COLO668 (cell line): ENCODE results near the gene SUCO.
A peak's percentile ranks its signal among the peaks of the same experiment; 100 is the strongest.
"Not testable (repeated sequence)": the region's sequence is repeated elsewhere in the genome, so short reads cannot be mapped to it uniquely, and the experiment has no call there.

ENCODE experiments used
- DNase-seq: peaks from one replicate; lab custom pipeline; 2025; ENCODE audit not compliant: unreplicated experiment; lab: John Stamatoyannopoulos, UW

The SUCO gene, protein sequence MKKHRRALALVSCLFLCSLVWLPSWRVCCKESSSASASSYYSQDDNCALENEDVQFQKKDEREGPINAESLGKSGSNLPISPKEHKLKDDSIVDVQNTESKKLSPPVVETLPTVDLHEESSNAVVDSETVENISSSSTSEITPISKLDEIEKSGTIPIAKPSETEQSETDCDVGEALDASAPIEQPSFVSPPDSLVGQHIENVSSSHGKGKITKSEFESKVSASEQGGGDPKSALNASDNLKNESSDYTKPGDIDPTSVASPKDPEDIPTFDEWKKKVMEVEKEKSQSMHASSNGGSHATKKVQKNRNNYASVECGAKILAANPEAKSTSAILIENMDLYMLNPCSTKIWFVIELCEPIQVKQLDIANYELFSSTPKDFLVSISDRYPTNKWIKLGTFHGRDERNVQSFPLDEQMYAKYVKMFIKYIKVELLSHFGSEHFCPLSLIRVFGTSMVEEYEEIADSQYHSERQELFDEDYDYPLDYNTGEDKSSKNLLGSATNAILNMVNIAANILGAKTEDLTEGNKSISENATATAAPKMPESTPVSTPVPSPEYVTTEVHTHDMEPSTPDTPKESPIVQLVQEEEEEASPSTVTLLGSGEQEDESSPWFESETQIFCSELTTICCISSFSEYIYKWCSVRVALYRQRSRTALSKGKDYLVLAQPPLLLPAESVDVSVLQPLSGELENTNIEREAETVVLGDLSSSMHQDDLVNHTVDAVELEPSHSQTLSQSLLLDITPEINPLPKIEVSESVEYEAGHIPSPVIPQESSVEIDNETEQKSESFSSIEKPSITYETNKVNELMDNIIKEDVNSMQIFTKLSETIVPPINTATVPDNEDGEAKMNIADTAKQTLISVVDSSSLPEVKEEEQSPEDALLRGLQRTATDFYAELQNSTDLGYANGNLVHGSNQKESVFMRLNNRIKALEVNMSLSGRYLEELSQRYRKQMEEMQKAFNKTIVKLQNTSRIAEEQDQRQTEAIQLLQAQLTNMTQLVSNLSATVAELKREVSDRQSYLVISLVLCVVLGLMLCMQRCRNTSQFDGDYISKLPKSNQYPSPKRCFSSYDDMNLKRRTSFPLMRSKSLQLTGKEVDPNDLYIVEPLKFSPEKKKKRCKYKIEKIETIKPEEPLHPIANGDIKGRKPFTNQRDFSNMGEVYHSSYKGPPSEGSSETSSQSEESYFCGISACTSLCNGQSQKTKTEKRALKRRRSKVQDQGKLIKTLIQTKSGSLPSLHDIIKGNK (N-terminal part only)

DNA sequence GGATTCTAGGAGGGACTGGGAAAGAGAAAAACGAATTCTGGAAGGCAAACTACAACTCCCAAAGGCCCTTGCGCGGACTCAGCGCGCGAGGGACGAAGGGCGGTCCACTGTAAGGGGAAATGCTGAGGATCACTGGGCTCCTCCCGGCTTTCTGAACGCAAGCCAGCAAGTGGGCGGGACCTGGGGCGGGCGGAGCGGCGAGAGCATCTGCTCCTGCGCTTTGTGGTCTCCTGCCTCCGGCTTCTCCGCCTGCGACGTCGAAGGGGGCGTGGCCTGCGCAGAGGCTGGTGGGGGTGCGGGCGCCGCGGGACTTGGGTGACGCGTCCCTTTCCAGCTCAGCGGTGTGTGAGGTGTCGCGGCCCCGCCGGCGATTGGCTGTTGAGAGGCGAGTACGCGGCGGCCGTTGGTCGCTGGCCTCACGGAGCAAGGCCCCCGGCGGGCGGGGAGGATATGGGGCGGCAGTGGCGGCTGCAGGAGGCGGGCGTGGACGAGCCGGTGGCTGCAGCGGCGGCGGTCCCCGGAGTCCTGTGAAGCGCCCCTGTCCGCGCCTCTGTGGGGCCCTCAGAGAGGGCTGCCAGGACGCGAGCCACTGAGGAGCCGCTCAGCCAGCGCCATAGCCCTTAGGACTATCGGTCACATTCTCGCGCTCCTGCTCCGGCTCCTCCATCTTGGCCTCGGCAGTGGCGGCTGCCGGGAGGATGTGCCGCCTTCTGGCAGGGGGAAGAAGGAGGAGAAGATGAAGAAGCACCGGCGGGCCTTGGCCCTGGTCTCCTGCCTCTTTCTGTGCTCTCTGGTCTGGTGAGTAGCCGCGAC is at the start of gene SUCO:
SUCO (plus strand) TSS at position 451 of the 813 bp plus-strand sequence; CDS start at position 737, 286 bp downstream.
- DNase-seq: peak; percentile 100

DNA sequence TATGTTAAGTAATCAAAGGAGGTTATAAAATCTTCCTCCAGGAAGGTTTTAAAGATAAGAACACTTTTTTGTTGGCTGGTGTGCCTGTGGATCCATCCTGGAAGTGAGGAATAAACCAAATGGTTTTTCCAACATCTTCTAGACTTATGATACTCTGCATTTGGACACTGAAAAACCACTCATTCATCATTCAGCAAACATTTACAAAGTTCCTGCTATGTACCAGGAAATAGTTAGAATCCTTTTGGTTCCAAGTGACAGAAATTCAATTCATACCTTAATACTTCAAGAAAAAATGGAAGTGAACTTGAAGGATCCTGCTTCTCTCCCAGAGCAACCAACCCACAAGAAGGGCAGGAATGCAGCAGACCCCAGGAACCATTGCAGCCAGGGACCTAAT is 49.5 kb upstream of the SUCO start:
- DNase-seq: no peak

DNA sequence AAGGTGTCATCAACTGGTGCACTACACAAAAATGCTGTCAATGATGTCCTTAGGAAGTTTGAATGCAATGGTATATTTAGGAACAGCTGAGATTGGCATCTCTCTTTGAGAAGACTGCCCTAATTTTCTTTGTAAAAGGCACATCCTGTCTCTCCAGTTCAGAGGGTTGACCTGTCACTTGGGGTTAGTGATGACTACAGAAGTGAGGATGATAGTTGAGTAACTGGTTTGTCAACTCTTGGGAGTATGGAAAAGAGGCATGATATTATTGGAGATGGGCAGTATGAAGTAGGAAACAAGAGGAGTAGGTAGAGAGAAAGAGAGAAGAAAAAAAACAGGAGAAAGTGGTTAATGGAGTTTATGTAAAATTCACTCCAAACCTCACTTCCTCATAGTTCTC is 48.7 kb upstream of the SUCO start:
- no peak for DNase-seq

DNA sequence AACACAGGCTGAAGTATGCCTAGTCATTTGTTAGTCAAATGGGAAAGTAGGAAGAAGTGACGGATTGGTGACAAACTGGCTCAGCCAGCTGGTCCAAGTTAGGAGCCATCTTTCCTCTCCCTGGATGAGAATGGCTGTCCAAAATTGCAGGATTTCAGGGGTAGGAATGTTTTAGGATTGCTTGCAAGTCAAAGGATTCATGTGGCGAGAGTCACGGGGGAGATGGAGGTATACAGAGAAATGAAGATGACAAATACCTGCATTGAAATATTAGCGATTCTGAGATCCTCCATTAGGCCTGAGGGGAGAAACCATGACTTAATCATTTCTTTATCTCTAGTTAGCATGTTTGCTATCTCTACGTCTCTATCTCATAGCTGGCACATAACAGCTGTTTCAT is 47.3 kb upstream of the SUCO start:
- no peak for DNase-seq

DNA sequence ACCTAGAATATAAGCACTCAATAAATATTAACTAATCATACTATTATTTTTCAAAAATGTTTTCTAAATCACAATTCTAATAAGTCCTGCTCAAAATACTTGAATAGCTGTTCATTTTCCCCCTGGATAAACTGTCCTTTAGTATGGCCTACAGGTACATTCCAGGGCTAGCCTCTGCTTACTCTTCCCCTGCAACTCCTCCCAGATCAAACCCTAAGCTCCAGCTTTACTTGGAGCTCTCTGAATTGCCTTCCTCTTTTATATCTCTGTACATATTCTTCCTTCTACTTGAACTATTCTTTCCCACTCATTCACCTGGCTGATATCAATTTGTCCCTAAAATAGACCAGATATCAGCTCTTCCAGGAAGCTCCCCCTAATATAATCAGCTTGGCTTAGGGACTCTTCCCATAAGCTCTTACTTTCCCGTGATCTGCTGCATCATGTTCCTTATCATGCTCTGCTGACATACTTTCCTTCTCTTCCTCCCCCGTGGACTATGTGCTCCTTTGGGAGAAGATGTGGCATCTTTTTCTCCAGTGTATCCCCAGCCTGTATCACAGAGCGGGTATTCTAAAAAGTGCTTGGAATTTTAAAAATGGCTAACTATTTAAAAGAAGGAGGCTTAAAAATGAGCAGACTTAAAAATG is 46.0 kb upstream of the SUCO start:
- no peak for DNase-seq

DNA sequence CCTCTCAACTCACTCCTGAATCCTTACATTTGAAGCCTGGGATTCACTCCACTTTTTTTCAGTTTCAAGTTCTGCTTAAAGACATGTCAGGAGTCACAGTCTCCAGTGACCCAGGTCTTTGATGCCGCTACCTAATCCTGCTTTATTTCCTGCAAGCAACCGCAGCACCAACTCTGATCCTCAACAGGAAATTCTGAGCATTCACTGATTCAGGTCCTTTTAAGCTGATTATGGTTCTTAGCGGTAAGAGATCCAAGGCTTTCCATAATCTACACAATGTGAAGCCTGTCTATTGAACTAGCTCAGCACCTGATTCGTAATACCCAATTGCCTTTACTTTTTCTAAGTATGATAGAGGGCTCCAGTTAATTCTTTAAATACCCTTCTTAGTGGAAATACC is 45.4 kb upstream of the SUCO start:
- no peak for DNase-seq

DNA sequence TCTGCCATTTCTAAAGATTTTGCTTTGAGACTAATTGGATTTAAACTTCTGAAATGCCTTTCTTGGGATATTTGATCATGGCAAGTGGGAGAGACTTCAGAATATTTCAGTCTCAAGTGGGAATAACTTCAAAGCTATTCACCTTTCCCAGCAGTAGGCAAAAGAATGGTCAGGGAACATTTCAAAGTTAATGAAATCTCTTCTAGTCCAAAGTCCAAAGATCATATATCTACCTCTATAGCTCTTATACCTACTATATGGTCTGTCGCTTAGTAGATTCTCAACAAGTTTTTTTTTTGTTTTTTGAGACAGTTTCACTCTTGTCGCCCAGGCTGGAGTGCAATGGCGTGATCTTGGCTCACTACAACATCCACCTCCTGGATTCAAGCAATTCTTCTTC is 44.6 kb upstream of the SUCO start:
- no peak for DNase-seq

DNA sequence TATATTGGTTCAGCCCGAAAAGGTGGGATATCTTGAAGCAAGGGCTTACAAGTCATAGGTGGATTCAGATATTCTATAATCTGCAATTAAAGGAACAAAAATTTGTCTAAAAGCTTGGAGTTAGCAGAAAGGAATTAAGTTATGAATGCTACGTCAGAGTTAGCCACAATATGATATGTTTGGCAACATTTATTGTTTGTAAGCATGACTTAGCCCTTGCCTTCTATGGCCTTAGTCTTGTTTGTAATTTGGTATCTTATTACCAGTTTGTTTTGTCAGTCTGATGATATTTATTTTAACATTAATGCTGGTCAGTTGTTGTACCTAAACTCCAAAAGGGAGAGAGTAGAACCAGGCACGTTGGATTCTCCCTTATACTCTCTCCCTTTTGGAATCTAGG is 43.1 kb upstream of the SUCO start:
- DNase-seq: no peak

DNA sequence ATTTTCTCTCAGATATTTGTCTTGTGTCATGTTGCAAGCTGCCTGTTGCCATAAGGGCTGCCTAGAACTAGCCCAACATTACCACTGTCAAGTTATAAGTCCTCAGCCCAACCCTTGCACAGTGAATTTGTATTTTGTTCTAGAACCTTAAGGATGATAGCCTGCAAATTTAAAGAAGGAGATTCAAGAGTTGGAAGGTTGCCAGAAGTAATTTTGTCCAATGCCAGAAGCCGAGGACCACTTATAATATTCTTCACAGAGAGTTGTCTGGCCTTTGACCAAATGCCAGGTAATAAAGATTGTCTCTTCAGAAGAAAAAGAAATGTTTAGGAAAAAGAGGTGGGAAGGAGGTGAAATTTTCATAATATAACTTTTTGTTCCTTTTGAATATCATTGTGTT is 40.5 kb upstream of the SUCO start:
- DNase-seq: no peak

DNA sequence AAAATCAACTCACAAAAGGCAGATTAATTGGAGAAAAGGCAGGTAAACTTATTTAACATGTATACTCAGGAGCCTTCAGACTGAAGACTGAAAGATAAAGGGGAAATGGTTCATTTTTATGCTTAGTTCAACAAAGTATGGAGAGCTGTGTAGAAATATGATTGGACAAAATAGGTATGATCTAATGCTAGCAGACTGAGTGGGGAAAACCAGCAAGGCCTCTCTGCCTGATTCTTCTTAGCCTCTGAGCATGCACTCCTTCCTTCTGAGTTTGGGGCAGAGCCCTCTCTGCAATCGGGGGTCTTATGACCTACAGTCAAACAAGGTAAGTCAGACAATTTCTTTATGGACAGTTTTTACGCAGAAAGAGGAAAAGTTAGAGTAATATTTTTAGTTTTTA is 38.8 kb upstream of the SUCO start:
- DNase-seq: no peak

DNA sequence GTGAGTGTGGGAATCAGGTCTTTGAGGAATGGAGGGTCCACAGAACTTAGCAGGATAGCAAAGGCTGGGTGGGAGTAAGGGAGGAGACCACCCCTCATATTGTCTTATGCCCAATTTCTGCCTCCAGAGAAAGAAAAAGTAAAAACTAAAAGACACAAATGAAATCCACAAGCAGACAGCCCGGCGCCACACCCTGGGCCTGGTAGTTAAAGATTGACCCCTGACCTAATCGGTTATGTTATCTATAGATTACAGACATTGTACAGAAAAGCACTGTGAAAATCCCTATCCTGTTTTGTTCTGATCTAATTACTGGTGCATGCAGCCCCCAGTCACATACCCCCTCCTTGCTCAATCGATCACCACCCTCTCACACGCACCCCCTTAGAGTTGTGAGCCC is 36.8 kb upstream of the SUCO start:
- not testable (repeated sequence) for DNase-seq

DNA sequence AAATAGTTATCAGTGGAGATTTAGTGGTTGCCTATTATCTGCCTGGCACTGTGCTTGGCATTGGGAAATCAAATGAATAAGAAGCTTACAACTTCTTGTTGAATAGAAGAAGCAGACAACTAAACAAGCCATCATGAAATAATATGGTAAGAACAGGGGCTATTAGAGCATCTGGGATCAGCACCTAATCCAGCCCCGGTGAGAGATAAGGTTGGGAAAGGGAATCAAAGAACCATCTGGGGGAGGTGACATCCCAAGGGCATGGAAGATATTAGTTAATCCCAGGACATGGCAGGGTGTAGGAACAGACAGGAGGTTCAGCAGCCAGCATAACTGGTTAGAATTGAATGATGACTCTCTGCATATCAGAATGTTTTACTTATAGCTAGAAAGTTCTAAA is 36.3 kb upstream of the SUCO start:
- DNase-seq: no peak

DNA sequence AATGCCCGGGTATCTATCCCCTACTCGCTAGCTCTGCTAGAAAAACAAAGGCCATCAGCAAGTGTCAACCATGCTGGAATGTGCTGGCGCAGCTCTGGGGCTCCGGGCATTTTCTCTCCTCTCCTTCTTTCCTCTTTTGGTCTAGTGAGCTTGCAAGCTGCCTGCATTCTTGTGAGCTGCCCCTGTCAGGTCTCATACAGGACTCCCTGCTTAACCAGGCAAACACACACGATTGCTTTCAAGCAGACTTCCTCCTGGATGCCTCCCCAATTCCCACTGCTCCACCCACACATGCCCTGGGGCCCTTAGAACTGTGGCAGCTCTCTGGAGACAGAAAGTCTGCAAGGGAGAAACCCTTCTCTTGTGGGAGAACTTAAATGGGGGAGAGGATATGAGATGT is 35.7 kb upstream of the SUCO start:
- DNase-seq: no peak

DNA sequence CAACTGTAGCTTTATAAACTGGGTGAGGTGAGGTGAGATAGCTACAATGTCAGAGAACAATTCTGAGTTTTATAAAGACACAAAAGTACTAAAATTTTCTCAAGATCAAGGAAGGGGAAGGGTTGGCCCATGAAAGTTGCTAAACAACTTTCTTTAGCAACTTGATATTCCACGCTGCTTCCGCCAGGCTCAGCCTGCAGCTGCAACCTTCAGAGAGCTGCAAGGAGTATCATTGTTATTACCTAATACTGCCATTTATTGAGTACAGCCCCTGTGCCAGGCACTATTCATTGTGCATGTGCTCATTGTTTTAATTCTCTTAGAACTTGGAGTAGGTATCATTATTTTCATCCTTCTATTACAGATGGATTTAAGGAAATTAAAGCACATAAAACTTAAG is 34.1 kb upstream of the SUCO start:
- DNase-seq: no peak

DNA sequence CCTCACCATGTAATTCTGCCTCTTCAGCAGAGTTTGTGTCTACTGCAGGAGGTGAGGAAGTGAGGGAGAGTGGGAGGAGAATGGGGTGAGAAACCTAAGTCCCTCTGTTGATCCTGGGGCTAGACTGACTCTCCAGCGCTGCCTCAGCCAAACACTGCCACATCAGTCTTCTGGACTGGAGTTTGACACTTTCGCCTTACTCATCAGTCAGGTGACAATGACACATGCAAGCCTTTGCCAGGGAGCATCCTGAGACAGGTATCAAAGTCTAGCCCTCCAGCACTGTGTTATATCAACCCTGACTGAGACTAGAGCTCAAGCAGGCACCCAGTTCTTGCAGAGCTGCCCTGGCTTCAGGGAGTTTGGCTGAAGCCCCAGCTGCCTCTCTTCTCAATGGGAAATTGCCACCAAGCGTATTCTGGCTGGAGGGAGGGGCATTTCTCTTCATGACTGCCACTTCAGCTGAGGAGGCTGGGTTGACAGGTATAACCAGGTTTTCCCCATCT is 33.3 kb upstream of the SUCO start:
- DNase-seq: peak; percentile 26

DNA sequence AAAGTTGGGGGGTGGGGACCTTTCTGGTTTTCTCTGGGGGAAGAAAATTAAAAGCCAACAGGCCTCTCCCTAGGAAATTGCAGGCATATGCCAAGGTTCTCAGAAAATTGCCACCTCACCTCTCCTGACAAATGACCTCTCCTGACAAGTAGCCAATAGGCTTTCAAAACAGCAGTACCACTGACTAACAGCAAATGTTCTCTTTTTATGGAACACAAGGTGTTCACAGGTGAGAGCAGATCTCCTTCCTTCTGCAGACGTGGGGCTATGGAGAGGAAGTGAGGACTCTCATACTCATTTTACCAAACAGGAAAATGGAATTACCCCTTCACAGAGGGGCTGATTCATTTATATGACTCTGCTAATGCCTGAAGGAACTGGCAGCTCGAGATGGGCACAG is 32.7 kb upstream of the SUCO start:
- DNase-seq: no peak

DNA sequence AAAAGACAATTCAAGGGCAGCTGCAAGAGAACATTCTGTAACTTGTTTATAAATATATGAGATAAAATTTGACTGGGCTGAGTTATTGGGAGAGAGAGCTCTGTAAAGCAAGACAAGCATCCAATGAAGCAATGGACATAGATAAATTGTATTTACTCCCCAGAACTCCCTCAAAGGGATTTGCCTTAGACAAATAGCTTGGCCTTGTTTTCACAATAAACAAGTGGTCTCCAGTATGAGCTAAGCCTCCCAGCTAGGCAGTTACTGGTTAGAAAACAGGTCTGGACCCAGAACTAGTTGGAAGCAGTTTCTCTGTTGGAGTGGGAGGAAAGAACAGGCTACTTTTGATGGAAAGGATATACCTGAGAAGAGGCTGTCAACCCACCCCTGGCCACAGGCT is 25.2 kb upstream of the SUCO start:
- no peak for DNase-seq

DNA sequence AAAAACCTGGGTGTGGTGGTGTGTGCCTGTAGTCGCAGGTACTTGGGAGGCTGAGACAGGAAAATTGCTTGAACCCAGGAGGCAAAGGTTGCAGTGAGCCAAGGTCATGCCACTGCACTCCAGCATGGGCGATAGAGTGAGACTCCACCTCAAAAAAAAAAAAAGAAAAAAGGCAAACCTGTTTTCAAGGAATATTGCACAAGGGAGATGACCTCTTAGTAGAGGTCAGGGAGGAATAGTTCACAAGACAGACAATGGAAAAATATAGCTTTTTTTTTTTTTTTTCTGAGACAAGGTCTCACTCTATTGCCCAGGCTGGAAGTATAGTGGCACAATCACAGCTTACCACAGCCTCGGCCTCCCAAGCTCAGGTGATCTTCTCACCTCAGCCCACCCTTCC is 22.5 kb upstream of the SUCO start:
- no peak for DNase-seq

DNA sequence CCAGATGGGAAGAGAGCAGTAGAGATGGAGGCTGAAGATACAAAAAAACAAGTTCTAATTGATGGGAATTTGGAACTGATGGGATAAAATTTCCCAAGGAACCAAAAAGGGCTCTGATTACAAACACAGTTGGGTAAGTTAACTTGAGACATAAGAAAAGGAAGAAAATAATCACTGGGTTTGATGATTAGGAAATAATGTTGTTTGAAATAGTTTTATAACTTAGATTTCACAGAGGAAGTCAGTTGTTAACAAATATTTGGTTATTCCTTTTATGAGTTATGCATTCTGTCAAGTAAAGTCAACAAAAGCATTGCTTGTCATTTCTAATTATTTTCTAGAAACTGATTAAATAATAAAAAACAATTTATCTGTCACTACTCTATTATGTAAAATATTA is 20.4 kb upstream of the SUCO start:
- no peak for DNase-seq

DNA sequence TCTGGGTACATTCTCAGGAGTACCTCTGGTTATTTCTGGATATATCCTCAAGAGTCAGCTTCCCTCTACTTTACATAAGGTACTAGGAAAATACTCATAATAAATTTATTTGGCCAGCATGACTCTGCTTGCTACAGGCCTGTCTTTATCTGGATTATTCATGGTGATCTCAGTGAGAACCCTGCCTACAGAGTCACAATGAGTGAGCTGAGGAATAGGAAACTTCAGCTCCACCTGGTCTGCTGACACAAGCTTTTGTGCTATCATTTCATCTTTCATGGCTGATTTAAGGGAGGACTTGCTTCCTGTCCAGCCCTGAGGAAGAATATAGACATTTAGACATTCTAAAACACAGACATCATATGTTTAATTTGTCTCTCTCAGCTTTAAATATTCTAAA is 19.5 kb upstream of the SUCO start:
- no peak for DNase-seq
